Karpas-422 (cell line): ENCODE results near the gene RNGTT. TPM values are rescaled to one million over a fixed set of nuclear protein-coding genes. Genes with fewer than 3 reads are reported as not detected.

Experiments used
- DNase-seq: peaks from one replicate; pipeline ENCODE4 v3.0.0-alpha.2; 2015
- H2AFZ ChIP-seq: fragments of 200-600 bp; sonication (generic); 2 replicates; pipeline ENCODE4 v1.6.1; 2014; ENCODE audit warnings: antibody characterized with exemption, low read length, mixed read lengths
- H3K27ac ChIP-seq: fragments of 200-600 bp; sonication (generic); 2 replicates; pipeline ENCODE4 v1.5.1; 2014; ENCODE audit warnings: mild to moderate bottlenecking, low read length, moderate library complexity
- H3K27me3 ChIP-seq: fragments of 200-600 bp; sonication (generic); 2 replicates; pipeline ENCODE4 v1.6.1; 2014; ENCODE audit warnings: low read length, mixed read lengths
- H3K36me3 ChIP-seq: fragments of 200-600 bp; sonication (generic); 2 replicates; pipeline ENCODE4 v1.6.1; 2014; ENCODE audit warnings: low read length, mixed read lengths; ENCODE audit not compliant: insufficient read depth
- H3K4me1 ChIP-seq: fragments of 200-600 bp; sonication (generic); 2 replicates; pipeline ENCODE4 v1.6.1; 2014; ENCODE audit warnings: mild to moderate bottlenecking, low read length, mixed read lengths
- H3K4me2 ChIP-seq: fragments of 200-600 bp; sonication (generic); 2 replicates; pipeline ENCODE4 v1.6.1; 2014; ENCODE audit warnings: low read length, low read depth, mild to moderate bottlenecking; ENCODE audit not compliant: poor library complexity, severe bottlenecking
- H3K4me3 ChIP-seq: fragments of 200-600 bp; sonication (generic); 2 replicates; pipeline ENCODE4 v1.5.1; 2014; ENCODE audit warnings: mild to moderate bottlenecking, antibody characterized with exemption, low read length, mixed read lengths
- H3K79me2 ChIP-seq: fragments of 200-600 bp; sonication (generic); 2 replicates; pipeline ENCODE4 v1.6.1; 2014; ENCODE audit warnings: mild to moderate bottlenecking, low read length, mixed read lengths
- H3K9ac ChIP-seq: fragments of 200-600 bp; sonication (generic); 2 replicates; pipeline ENCODE4 v1.6.0; 2014; ENCODE audit warnings: low read length
- H3K9me2 ChIP-seq: fragments of 200-600 bp; sonication (generic), shearing (Covaris generic); replicated peaks from 2 replicates; pipeline ENCODE4 v1.6.0; 2014; ENCODE audit warnings: mild to moderate bottlenecking, low read length, moderate library complexity; ENCODE audit not compliant: insufficient read depth
- H3K9me3 ChIP-seq: fragments of 300-700, 200-600 bp; sonication (generic); 2 replicates; pipeline ENCODE4 v1.6.1; 2014; ENCODE audit warnings: low read length, mixed read lengths
- H4K20me1 ChIP-seq: fragments of 200-600 bp; sonication (generic); 2 replicates; pipeline ENCODE4 v1.6.1; 2014; ENCODE audit warnings: mild to moderate bottlenecking, antibody characterized with exemption, low read length, low read depth; ENCODE audit not compliant: insufficient read depth
- total RNA-seq: library from RNA; depleted of rRNA; stranded (reverse); fragments of >200 nt; shearing (Covaris generic); gene quantifications from 2 replicates; pipeline ENCODE4 v1.2.3, GENCODE V29; 2014; ENCODE audit warnings: low replicate concordance

RNGTT gene
- total RNA-seq, 1 experiment from 2014 or later, result 35.9 TPM

- Histone ChIP-seq H2AFZ (no peak overlapping the region), H3K9me3 (no peaks in the 10 kb centered on the region), H3K4me2 (no peak overlapping the region)
Observed at GRCh38 chr6:88890860-88891845, 72.3 kb downstream of the RNGTT start.

GRCh38 chr6:88890394-88890793 lies 73.0 kb downstream of the RNGTT start:
- Histone ChIP-seq H3K9me3 (no peaks in the 10 kb centered on the region), H3K4me3 (no peak overlapping the region), H3K4me2 (no peak overlapping the region), H4K20me1 (no peaks in the 10 kb centered on the region), H3K9ac (no peak overlapping the region), H3K79me2 (peaks cover 33% of the 10 kb centered on the region), H2AFZ (no peak overlapping the region), H3K36me3 (peaks cover 10% of the 10 kb centered on the region; the same call in 1 of the 2 replicates), H3K9me2 (no peaks in the 10 kb centered on the region), H3K27ac (no peak overlapping the region), H3K4me1 (peaks cover 6% of the 10 kb centered on the region; the same call in 1 of the 2 replicates), H3K27me3 (no peaks in the 10 kb centered on the region)
- no peak for DNase-seq

More at GRCh38 chr6:88890860-88891845, 72.3 kb downstream of the RNGTT start:
- no peak overlapping the region for H3K27ac ChIP-seq
- DNase-seq, result no peak
- peaks cover 10% of the 10 kb centered on the region; the same call in 1 of the 2 replicates for H3K36me3 ChIP-seq
- H4K20me1 ChIP-seq, result no peaks in the 10 kb centered on the region
- peaks cover 6% of the 10 kb centered on the region; the same call in 1 of the 2 replicates for H3K4me1 ChIP-seq
- no peak overlapping the region for H3K4me3 ChIP-seq
- H3K27me3 ChIP-seq, result no peaks in the 10 kb centered on the region
- H3K9me2 ChIP-seq, result no peaks in the 10 kb centered on the region
- peaks cover 40% of the 10 kb centered on the region for H3K79me2 ChIP-seq
- H3K9ac ChIP-seq, result no peak overlapping the region

GRCh38 chr6:88884361-88884760 lies 79.1 kb downstream of the RNGTT start:
- Histone ChIP-seq H3K4me1 (no peaks in the 10 kb centered on the region), H3K4me2 (no peak overlapping the region), H3K9ac (no peak overlapping the region), H3K79me2 (peaks cover 56% of the 10 kb centered on the region), H3K27me3 (no peaks in the 10 kb centered on the region), H3K36me3 (peaks cover 16% of the 10 kb centered on the region; the same call in 1 of the 2 replicates), H2AFZ (no peak overlapping the region), H3K9me3 (no peaks in the 10 kb centered on the region), H3K27ac (no peak overlapping the region), H3K9me2 (no peaks in the 10 kb centered on the region), H3K4me3 (no peak overlapping the region), H4K20me1 (no peaks in the 10 kb centered on the region)
- DNase-seq, result no peak

- H3K36me3 ChIP-seq, result peaks cover 15% of the 10 kb centered on the region; the same call in 1 of the 2 replicates
- H3K9me2 ChIP-seq, result no peaks in the 10 kb centered on the region
- peaks cover 69% of the 10 kb centered on the region for H3K79me2 ChIP-seq
- no peaks in the 10 kb centered on the region for H3K27me3 ChIP-seq
- no peak overlapping the region for H3K4me3 ChIP-seq
- no peaks in the 10 kb centered on the region for H3K9me3 ChIP-seq
- no peak overlapping the region for H3K9ac ChIP-seq
- no peak for DNase-seq
- H3K4me2 ChIP-seq, result no peak overlapping the region
- H4K20me1 ChIP-seq, result no peaks in the 10 kb centered on the region
- H3K4me1 ChIP-seq, result no peaks in the 10 kb centered on the region
- no peak overlapping the region for H2AFZ ChIP-seq
- H3K27ac ChIP-seq, result no peak overlapping the region
Observed at GRCh38 chr6:88882536-88882935, 80.9 kb downstream of the RNGTT start.

- H3K4me3 ChIP-seq, result no peak overlapping the region
- no peaks in the 10 kb centered on the region for H3K9me3 ChIP-seq
- no peak for DNase-seq
- H3K27ac ChIP-seq, result no peak overlapping the region
- H4K20me1 ChIP-seq, result no peaks in the 10 kb centered on the region
- no peak overlapping the region for H3K9ac ChIP-seq
- H3K27me3 ChIP-seq, result no peaks in the 10 kb centered on the region
- H3K9me2 ChIP-seq, result no peaks in the 10 kb centered on the region
- no peak overlapping the region for H2AFZ ChIP-seq
- H3K36me3 ChIP-seq, result peaks cover 11% of the 10 kb centered on the region; the same call in 1 of the 2 replicates
- H3K4me1 ChIP-seq, result no peaks in the 10 kb centered on the region
- no peak overlapping the region for H3K4me2 ChIP-seq
- H3K79me2 ChIP-seq, result peaks cover 76% of the 10 kb centered on the region
Observed at GRCh38 chr6:88881451-88881850, 82.0 kb downstream of the RNGTT start.

GRCh38 chr6:88880021-88880420 lies 83.4 kb downstream of the RNGTT start:
- H2AFZ ChIP-seq, result no peak overlapping the region
- peaks cover 84% of the 10 kb centered on the region for H3K79me2 ChIP-seq
- H3K4me3 ChIP-seq, result no peak overlapping the region
- no peak for DNase-seq
- no peaks in the 10 kb centered on the region for H3K9me2 ChIP-seq
- H3K4me1 ChIP-seq, result peaks cover 8% of the 10 kb centered on the region; the same call in 1 of the 2 replicates
- H3K27me3 ChIP-seq, result no peaks in the 10 kb centered on the region
- H4K20me1 ChIP-seq, result no peaks in the 10 kb centered on the region
- H3K36me3 ChIP-seq, result peaks cover 11% of the 10 kb centered on the region; the same call in 1 of the 2 replicates
- H3K4me2 ChIP-seq, result no peak overlapping the region
- H3K9me3 ChIP-seq, result no peaks in the 10 kb centered on the region
- H3K27ac ChIP-seq, result no peak overlapping the region
- no peak overlapping the region for H3K9ac ChIP-seq

GRCh38 chr6:88877893-88878292 lies 85.5 kb downstream of the RNGTT start:
- H3K4me3 ChIP-seq, result no peak overlapping the region
- H3K79me2 ChIP-seq, result peaks cover 78% of the 10 kb centered on the region
- H3K36me3 ChIP-seq, result peaks cover 2% of the 10 kb centered on the region; the same call in 1 of the 2 replicates
- H3K27me3 ChIP-seq, result no peaks in the 10 kb centered on the region
- H3K4me1 ChIP-seq, result peaks cover 17% of the 10 kb centered on the region
- no peaks in the 10 kb centered on the region for H3K9me2 ChIP-seq
- H3K9ac ChIP-seq, result no peak overlapping the region
- no peaks in the 10 kb centered on the region for H3K9me3 ChIP-seq
- no peak overlapping the region for H3K27ac ChIP-seq
- no peak for DNase-seq
- H4K20me1 ChIP-seq, result no peaks in the 10 kb centered on the region
- H3K4me2 ChIP-seq, result no peak overlapping the region
- H2AFZ ChIP-seq, result no peak overlapping the region

GRCh38 chr6:88872962-88873361 lies 90.5 kb downstream of the RNGTT start:
- no peaks in the 10 kb centered on the region for H3K9me3 ChIP-seq
- no peaks in the 10 kb centered on the region for H3K9me2 ChIP-seq
- H3K27ac ChIP-seq, result no peak overlapping the region
- no peaks in the 10 kb centered on the region for H3K27me3 ChIP-seq
- no peak overlapping the region for H3K4me2 ChIP-seq
- H3K9ac ChIP-seq, result no peak overlapping the region
- H3K4me1 ChIP-seq, result peaks cover 40% of the 10 kb centered on the region
- H3K36me3 ChIP-seq, result no peaks in the 10 kb centered on the region
- no peak overlapping the region for H3K4me3 ChIP-seq
- H4K20me1 ChIP-seq, result no peaks in the 10 kb centered on the region
- peaks cover 70% of the 10 kb centered on the region for H3K79me2 ChIP-seq
- DNase-seq, result no peak
- H2AFZ ChIP-seq, result no peak overlapping the region
